ENCODE data around the gene KIAA0408.

DNA sequence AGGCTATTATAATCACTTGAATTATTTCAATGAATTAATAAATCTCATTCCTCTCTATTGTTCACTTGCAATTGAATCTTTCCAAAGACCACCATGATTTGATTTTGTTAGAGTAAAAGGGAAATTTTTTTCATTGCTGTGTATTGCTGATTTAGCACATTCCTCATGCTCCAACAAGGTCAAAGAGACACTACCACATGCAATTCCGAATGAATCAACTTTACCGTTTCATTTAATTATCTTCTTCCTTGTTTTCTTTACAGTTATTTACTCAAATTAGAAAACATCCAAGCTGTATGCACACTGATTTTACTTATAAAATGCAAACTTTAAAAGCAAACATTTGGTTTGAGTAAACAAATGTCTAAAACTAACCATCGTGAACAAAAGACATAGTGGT lies 967 bp downstream of the KIAA0408 start:
- TF ChIP-seq, protein P1, sequence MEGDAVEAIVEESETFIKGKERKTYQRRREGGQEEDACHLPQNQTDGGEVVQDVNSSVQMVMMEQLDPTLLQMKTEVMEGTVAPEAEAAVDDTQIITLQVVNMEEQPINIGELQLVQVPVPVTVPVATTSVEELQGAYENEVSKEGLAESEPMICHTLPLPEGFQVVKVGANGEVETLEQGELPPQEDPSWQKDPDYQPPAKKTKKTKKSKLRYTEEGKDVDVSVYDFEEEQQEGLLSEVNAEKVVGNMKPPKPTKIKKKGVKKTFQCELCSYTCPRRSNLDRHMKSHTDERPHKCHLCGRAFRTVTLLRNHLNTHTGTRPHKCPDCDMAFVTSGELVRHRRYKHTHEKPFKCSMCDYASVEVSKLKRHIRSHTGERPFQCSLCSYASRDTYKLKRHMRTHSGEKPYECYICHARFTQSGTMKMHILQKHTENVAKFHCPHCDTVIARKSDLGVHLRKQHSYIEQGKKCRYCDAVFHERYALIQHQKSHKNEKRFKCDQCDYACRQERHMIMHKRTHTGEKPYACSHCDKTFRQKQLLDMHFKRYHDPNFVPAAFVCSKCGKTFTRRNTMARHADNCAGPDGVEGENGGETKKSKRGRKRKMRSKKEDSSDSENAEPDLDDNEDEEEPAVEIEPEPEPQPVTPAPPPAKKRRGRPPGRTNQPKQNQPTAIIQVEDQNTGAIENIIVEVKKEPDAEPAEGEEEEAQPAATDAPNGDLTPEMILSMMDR (IDR thresholded peaks at IDR 0.05) = no peak
- no peak for TF ChIP-seq POLR2A (IDR thresholded peaks at IDR 0.05)
